PC-9 (cell line): ENCODE data around the gene SAXO2. TPM values are rescaled to one million over a fixed set of nuclear protein-coding genes. Genes with fewer than 3 reads are reported as not detected.
"Not testable (repeated sequence)": the region's sequence is repeated elsewhere in the genome, so short reads cannot be mapped to it uniquely, and the experiment has no call there.

ENCODE experiments used
- BruUV-seq: library from RNA; stranded (reverse); fragments of 400-500 nt; replicated peaks from 2 replicates; lab custom pipeline; 2021; lab: Mats Ljungman, UMichigan
- CTCF ChIA-PET: fragments of 300-600 bp; sonication (Branson Sonifier 250); formaldehyde crosslinking; loops from one replicate; lab custom pipeline; 2022; ENCODE audit warnings: antibody characterized with exemption; lab: Charles Lee
- POLR2A ChIA-PET: fragments of 300-600 bp; sonication (Branson Sonifier 250); formaldehyde crosslinking; loops from one replicate; lab custom pipeline; 2022; ENCODE audit warnings: antibody characterized with exemption; ENCODE audit not compliant: unreplicated experiment; lab: Charles Lee
- DNase-seq, 2 experiments: peaks; one replicate each; pipeline versions ENCODE4 v3.0.0 to v3.0.0-alpha.2; 2015 to 2022; ENCODE audit warnings: mixed read lengths in 1 of 2
- H2AFZ ChIP-seq: fragments of 200-600 bp; sonication (generic); 2 replicates; pipeline ENCODE4 v1.8.1; 2017; ENCODE audit warnings: antibody characterized with exemption
- H3F3A ChIP-seq: fragments of 200-600 bp; sonication (generic); 2 replicates; pipeline ENCODE4 v1.8.1; 2017; ENCODE audit warnings: antibody characterized with exemption, mild to moderate bottlenecking, low read depth; ENCODE audit not compliant: insufficient read depth
- H3K27ac ChIP-seq: fragments of 200-600 bp; sonication (generic); 2 replicates; pipeline ENCODE4 v1.6.1; 2016; ENCODE audit warnings: mixed run types
- H3K27me3 ChIP-seq: fragments of 200-600 bp; sonication (generic); 2 replicates; pipeline ENCODE4 v1.6.1; 2016; ENCODE audit warnings: low read depth, mixed run types; ENCODE audit not compliant: insufficient read depth
- H3K36me3 ChIP-seq: fragments of 200-600 bp; sonication (generic); 2 replicates; pipeline ENCODE4 v1.6.1; 2016; ENCODE audit warnings: low read depth, mixed run types
- H3K4me1 ChIP-seq: fragments of 200-600 bp; sonication (generic); replicated peaks from 2 replicates; pipeline ENCODE4 v1.6.1; 2016; ENCODE audit warnings: mixed run types; ENCODE audit not compliant: insufficient read depth
- H3K4me2 ChIP-seq: fragments of 200-600 bp; sonication (generic); 2 replicates; pipeline ENCODE4 v1.6.1; 2017; ENCODE audit warnings: mixed run types
- H3K4me3 ChIP-seq: fragments of 200-600 bp; sonication (generic); 2 replicates; pipeline ENCODE4 v1.6.1; 2016; ENCODE audit warnings: mixed run types
- H3K79me2 ChIP-seq: fragments of 200-600 bp; sonication (generic); 2 replicates; pipeline ENCODE4 v1.6.1; 2017; ENCODE audit warnings: low read depth, mixed run types
- H3K9me2 ChIP-seq: fragments of 200-600 bp; sonication (generic); 2 replicates; pipeline ENCODE4 v1.8.1; 2017; ENCODE audit warnings: mild to moderate bottlenecking; ENCODE audit not compliant: insufficient read depth
- H3K9me3 ChIP-seq: fragments of 200-600 bp; sonication (generic); 2 replicates; pipeline ENCODE4 v1.8.1; 2016; ENCODE audit warnings: low read depth; ENCODE audit not compliant: insufficient read depth
- H4K20me1 ChIP-seq: fragments of 200-600 bp; sonication (generic); 2 replicates; pipeline ENCODE4 v1.8.1; 2017; ENCODE audit not compliant: insufficient read depth
- EZH2 ChIP-seq: fragments of 200-600 bp; sonication (generic); IDR thresholded peaks from 2 replicates; pipeline ENCODE4 v1.8.0; 2017; ENCODE audit warnings: antibody characterized with exemption, low read depth
- intact Hi-C: fragments of 100-400 bp; cut with micrococcal nuclease; formaldehyde crosslinking; loops from one replicate; pipeline ENCODE4 v1.10.0; 2022; ENCODE audit not compliant: unreplicated experiment
- total RNA-seq: library from RNA; stranded (reverse); gene quantifications from 2 replicates; pipeline ENCODE4 v1.2.3, GENCODE V29; 2021
- TF ChIP-seq, protein P1 (sequence below): fragments of 200-600 bp; sonication (generic); conservative IDR thresholded peaks from 2 replicates; pipeline ENCODE4 v1.6.1; 2017; ENCODE audit warnings: mixed run types, antibody characterized with exemption, mild to moderate bottlenecking, moderate library complexity

The SAXO2 gene
- total RNA-seq, 1 experiment from 2014 or later, result 1.7 TPM

DNA sequence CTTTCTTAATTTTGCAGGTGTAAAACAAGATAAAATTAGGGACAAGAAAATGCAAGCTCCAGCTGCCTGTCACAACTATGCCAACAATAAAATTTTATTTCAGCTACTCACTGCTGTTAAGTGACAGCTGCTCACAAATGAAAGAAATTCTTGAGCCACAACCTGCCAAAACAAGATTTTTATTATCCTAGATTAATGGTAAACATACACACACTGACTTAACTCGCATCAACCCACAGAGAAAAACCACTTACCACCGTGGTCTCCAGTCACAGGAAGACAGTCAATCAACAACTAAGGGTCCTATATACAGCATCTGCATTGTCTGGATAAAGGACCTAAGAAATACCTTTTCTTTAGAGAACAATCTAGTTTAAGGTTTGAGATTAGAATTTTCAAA is 31.4 kb upstream of the SAXO2 start:
- Histone ChIP-seq H2AFZ (no peak overlapping the region), H3K79me2 (no peaks in the 10 kb centered on the region), H3K4me2 (no peak overlapping the region), H3F3A (no peaks in the 10 kb centered on the region), H3K4me1 (no peaks in the 10 kb centered on the region), H3K4me3 (no peak overlapping the region), H3K27me3 (no peaks in the 10 kb centered on the region), H3K27ac (no peak overlapping the region), H3K36me3 (0 out of 2 replicates have a peak, but pooled peaks cover 2% of the 10 kb centered on the region), H3K9me3 (no peaks in the 10 kb centered on the region), H4K20me1 (no peaks in the 10 kb centered on the region), H3K9me2 (no peaks in the 10 kb centered on the region)
- no peak for TF ChIP-seq EZH2
- TF ChIP-seq, protein P1, sequence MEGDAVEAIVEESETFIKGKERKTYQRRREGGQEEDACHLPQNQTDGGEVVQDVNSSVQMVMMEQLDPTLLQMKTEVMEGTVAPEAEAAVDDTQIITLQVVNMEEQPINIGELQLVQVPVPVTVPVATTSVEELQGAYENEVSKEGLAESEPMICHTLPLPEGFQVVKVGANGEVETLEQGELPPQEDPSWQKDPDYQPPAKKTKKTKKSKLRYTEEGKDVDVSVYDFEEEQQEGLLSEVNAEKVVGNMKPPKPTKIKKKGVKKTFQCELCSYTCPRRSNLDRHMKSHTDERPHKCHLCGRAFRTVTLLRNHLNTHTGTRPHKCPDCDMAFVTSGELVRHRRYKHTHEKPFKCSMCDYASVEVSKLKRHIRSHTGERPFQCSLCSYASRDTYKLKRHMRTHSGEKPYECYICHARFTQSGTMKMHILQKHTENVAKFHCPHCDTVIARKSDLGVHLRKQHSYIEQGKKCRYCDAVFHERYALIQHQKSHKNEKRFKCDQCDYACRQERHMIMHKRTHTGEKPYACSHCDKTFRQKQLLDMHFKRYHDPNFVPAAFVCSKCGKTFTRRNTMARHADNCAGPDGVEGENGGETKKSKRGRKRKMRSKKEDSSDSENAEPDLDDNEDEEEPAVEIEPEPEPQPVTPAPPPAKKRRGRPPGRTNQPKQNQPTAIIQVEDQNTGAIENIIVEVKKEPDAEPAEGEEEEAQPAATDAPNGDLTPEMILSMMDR, result no peak
- ChIA-PET POLR2A (no interaction called here), CTCF (interaction anchor here (0.6 kb wide), 1 partner anchor 28 kb away, joined by 5 read pairs; no protein-coding TSS in a partner anchor)
- no TSS peak for BruUV-seq
- DNase-seq, result no peak
- intact Hi-C loops, result no loop called here

DNA sequence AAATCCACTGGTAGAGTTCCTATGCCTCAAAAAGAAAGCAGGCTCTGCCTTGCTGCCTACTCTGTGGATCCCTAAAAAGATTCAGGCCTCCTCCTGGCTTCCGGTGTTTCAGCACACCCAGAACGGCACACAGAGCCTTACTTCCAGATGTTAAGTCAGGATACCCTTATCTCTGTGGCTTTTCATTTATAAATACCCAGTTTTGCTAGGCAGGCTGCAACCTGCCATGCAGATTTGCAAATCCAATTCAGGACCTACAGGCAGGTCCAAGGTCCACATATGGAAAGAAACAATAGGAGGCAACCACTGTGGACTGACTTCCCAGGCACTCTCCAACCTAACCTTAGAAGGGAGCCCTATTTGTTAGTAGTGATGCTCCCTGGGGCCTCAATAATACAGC is 30.8 kb upstream of the SAXO2 start:
- no peaks in the 10 kb centered on the region for H3K9me2 ChIP-seq
- TF ChIP-seq, protein P1, result no peak
- no peak for TF ChIP-seq EZH2
- H3F3A ChIP-seq, result no peaks in the 10 kb centered on the region
- ChIA-PET CTCF (no interaction called here), POLR2A (no interaction called here)
- no peaks in the 10 kb centered on the region for H3K79me2 ChIP-seq
- H3K27me3 ChIP-seq, result no peaks in the 10 kb centered on the region
- no peak overlapping the region for H3K4me2 ChIP-seq
- no peaks in the 10 kb centered on the region for H3K9me3 ChIP-seq
- intact Hi-C loops, result no loop called here
- H4K20me1 ChIP-seq, result peaks cover 4% of the 10 kb centered on the region; the same call in 1 of the 2 replicates
- no peak overlapping the region for H3K27ac ChIP-seq
- no peaks in the 10 kb centered on the region for H3K4me1 ChIP-seq
- no peak for DNase-seq
- no peak overlapping the region for H2AFZ ChIP-seq
- no peak overlapping the region for H3K4me3 ChIP-seq
- H3K36me3 ChIP-seq, result 0 out of 2 replicates have a peak, but pooled peaks cover 6% of the 10 kb centered on the region
- no TSS peak for BruUV-seq

DNA sequence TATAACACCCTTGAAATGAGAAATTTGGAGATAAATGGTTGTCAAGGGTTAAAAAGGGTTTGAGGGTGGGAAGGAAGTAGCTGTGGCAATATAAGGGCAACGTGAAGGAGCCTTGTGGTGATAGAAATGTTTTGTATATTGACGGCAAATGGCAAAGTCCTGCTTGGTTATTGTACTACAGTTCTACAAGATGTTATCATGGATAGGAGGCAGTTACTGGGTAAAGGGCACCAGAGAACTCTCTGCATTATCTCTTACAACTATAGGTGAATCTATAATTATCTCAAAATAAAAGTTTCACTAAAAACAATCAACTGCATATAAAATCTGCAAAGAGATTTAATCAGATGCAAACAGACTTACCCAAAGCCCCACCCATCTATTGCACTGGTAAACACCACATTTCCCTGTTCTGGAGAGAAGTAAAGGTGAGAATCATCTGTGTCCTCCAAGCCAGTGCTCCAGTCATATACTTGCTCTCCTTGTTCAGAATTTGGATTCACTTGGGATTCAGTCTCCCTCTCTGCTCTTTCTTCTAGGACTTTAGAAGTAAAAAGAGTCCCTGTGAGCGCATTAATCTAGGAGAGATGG is 24.6 kb upstream of the SAXO2 start:
- H3K36me3 ChIP-seq, H3K9me2 ChIP-seq, intact Hi-C loops, H3F3A ChIP-seq, CTCF ChIA-PET, H3K27ac ChIP-seq, POLR2A ChIA-PET, H3K79me2 ChIP-seq, H3K9me3 ChIP-seq, H3K27me3 ChIP-seq, BruUV-seq, H3K4me3 ChIP-seq, H4K20me1 ChIP-seq, DNase-seq, H3K4me1 ChIP-seq, H3K4me2 ChIP-seq, H2AFZ ChIP-seq: not testable (repeated sequence)
